GM12878 (cell line): Measurements from ENCODE around the gene CERKL. TPM values are rescaled to one million over a fixed set of nuclear protein-coding genes. Genes with fewer than 3 reads are reported as not detected.

ENCODE experiments used
- polyA plus RNA-seq, 11 experiments: library from polyadenylated mRNA; depleted of rRNA in 4 of 11; unstranded in 6 of 11; stranded (reverse) in 5 of 11; fragments of >200 nt; fragmentation: Nextera tagmentation in 4 of 11; fragmentation: Illumina TruSeq in 1 of 11; extraction: Ambion mirVana in 4 of 11; extraction: Trizol in 1 of 11; gene quantifications; 1 replicate in 1 of 11; 2 replicates in 10 of 11; pipeline versions ENCODE4 v1.2.1 to v1.2.3, GENCODE V29; 2011 to 2016; ENCODE audit warnings: inconsistent platforms in 2 of 11, missing spikeins in 2 of 11, low read depth in 1 of 11
- total RNA-seq, 4 experiments: library from RNA; depleted of rRNA in 3 of 4; stranded (reverse); fragments of >200 nt in 3 of 4; fragmentation: Illumina TruSeq in 1 of 4; extraction: Trizol in 1 of 4; gene quantifications; 2 replicates each; pipeline versions ENCODE4 v1.2.1 to v1.2.3, GENCODE V29; 2013 to 2021

Gene CERKL
- total and polyA plus RNA-seq, 10 of the 15 experiments (the other 5 are each of a cell fraction or from before 2014, with no cell fraction given): 0.05 to 23.0 (median 6.0) TPM; not detected in 2

Other genes starting within 250 kb of the CERKL start
- 76.2 and 83.9 TPM in 2 replicates for gene ITGA4, start 199.7 kb downstream of the CERKL start, total RNA-seq (2014; rRNA removed)
- gene ITGA4, start 199.7 kb downstream of the CERKL start, total RNA-seq (2014; rRNA removed; fragmentation: Illumina TruSeq; extraction: Trizol): 79.5 and 84.7 TPM in 2 replicates
- gene ITGA4, start 199.7 kb downstream of the CERKL start, total RNA-seq (2021): 75.0 and 87.9 TPM in 2 replicates
- gene ITGA4, start 199.7 kb downstream of the CERKL start, polyA plus RNA-seq (2011; rRNA removed): 25.0 and 34.6 TPM in 2 replicates
- gene ITGA4, start 199.7 kb downstream of the CERKL start, polyA plus RNA-seq (2014; fragmentation: Illumina TruSeq; extraction: Trizol): 55.6 and 72.1 TPM in 2 replicates
- 10 to 100 TPM; 12.4 to 16.2 TPM for gene ITGA4, start 199.7 kb downstream of the CERKL start, polyA plus RNA-seq (2014; fragmentation: Nextera tagmentation; extraction: Ambion mirVana)
- 36.4 and 46.6 TPM in 2 replicates for gene ITGA4, start 199.7 kb downstream of the CERKL start, polyA plus RNA-seq (2014; rRNA removed)
- gene ITGA4, start 199.7 kb downstream of the CERKL start, polyA plus RNA-seq (2016; fragmentation: Nextera tagmentation; extraction: Ambion mirVana): 10 to 100 TPM; 71.4 to 79.3 TPM
- gene NEUROD1, start 23.4 kb upstream of the CERKL start, total RNA-seq (2014; rRNA removed): not detected in 2 replicates
- not detected in 2 replicates for gene NEUROD1, start 23.4 kb upstream of the CERKL start, total RNA-seq (2014; rRNA removed; fragmentation: Illumina TruSeq; extraction: Trizol)
- not detected in 2 replicates for gene NEUROD1, start 23.4 kb upstream of the CERKL start, total RNA-seq (2021)
- not detected in 2 replicates for gene NEUROD1, start 23.4 kb upstream of the CERKL start, polyA plus RNA-seq (2011; rRNA removed)
- gene NEUROD1, start 23.4 kb upstream of the CERKL start, polyA plus RNA-seq (2014; fragmentation: Illumina TruSeq; extraction: Trizol): not detected in 2 replicates
- gene NEUROD1, start 23.4 kb upstream of the CERKL start, polyA plus RNA-seq (2014; fragmentation: Nextera tagmentation; extraction: Ambion mirVana): not detected
- gene NEUROD1, start 23.4 kb upstream of the CERKL start, polyA plus RNA-seq (2014; rRNA removed): not detected in 2 replicates
- not detected for gene NEUROD1, start 23.4 kb upstream of the CERKL start, polyA plus RNA-seq (2016; fragmentation: Nextera tagmentation; extraction: Ambion mirVana)
- 12.6 and 15.5 TPM in 2 replicates for gene ITPRID2, start 234.6 kb upstream of the CERKL start, total RNA-seq (2014; rRNA removed)
- 17.5 and 18.0 TPM in 2 replicates for gene ITPRID2, start 234.6 kb upstream of the CERKL start, total RNA-seq (2014; rRNA removed; fragmentation: Illumina TruSeq; extraction: Trizol)
- gene ITPRID2, start 234.6 kb upstream of the CERKL start, total RNA-seq (2021): 22.5 and 23.7 TPM in 2 replicates
- gene ITPRID2, start 234.6 kb upstream of the CERKL start, polyA plus RNA-seq (2011; rRNA removed): 22.9 and 37.6 TPM in 2 replicates
- gene ITPRID2, start 234.6 kb upstream of the CERKL start, polyA plus RNA-seq (2014; fragmentation: Illumina TruSeq; extraction: Trizol): 22.0 and 26.0 TPM in 2 replicates
- gene ITPRID2, start 234.6 kb upstream of the CERKL start, polyA plus RNA-seq (2014; fragmentation: Nextera tagmentation; extraction: Ambion mirVana): 1 to 10 TPM; 4.7 to 6.8 TPM
- 13.2 and 13.6 TPM in 2 replicates for gene ITPRID2, start 234.6 kb upstream of the CERKL start, polyA plus RNA-seq (2014; rRNA removed)
- 10 to 100 TPM in 1 of 2 experiments, 1 to 10 TPM in 1; 9.2 to 11.2 TPM for gene ITPRID2, start 234.6 kb upstream of the CERKL start, polyA plus RNA-seq (2016; fragmentation: Nextera tagmentation; extraction: Ambion mirVana)